Esophagus (tissue), 2 donors: ENCODE results near the gene RPS19BP1. TPM values are rescaled to one million over a fixed set of nuclear protein-coding genes. Genes with fewer than 3 reads are reported as not detected.

Experiments used
- H3K27ac ChIP-seq, 2 donors: one replicate each; pipeline ENCODE4 v1.5.1; 2013; ENCODE audit warnings: low read depth in 2 of 2, mild to moderate bottlenecking in 2 of 2, inconsistent platforms in 1 of 2, low read length in 1 of 2, moderate library complexity in 1 of 2
- H3K27me3 ChIP-seq, 2 donors: one replicate each; pipeline ENCODE4 v1.6.1; 2013; ENCODE audit warnings: low read length in 2 of 2, control low read depth in 1 of 2, mild to moderate bottlenecking in 1 of 2; ENCODE audit not compliant: insufficient read depth in 2 of 2, control insufficient read depth in 1 of 2
- H3K36me3 ChIP-seq, 2 donors: one replicate each; pipeline ENCODE4 v1.6.1; 2013; ENCODE audit warnings: low read length in 1 of 2; ENCODE audit not compliant: control insufficient read depth in 2 of 2, insufficient read depth in 2 of 2
- H3K4me1 ChIP-seq, 2 donors: one replicate each; pipeline ENCODE4 v1.6.1; 2013; ENCODE audit warnings: low read length in 1 of 2; ENCODE audit not compliant: control insufficient read depth in 2 of 2, insufficient read depth in 2 of 2
- H3K4me3 ChIP-seq, 2 donors: one replicate each; pipeline ENCODE4 v1.5.1; 2013; ENCODE audit warnings: low read length in 2 of 2, mild to moderate bottlenecking in 2 of 2, low read depth in 1 of 2, moderate library complexity in 1 of 2
- H3K9me3 ChIP-seq, 2 donors: one replicate each; pipeline ENCODE4 v1.6.1; 2013; ENCODE audit warnings: mild to moderate bottlenecking in 2 of 2, low read depth in 1 of 2, low read length in 1 of 2, moderate library complexity in 1 of 2; ENCODE audit not compliant: control insufficient read depth in 2 of 2, insufficient read depth in 1 of 2
- whole genome bisulfite sequencing, 2 donors: extraction: QIAGEN DNeasy Blood & Tissue Kit; methylation state at CpG; one replicate each; pipeline ENCODE4 v1.1.7; 2013; 5-methylcytosine and 5-hydroxymethylcytosine counted together
- polyA plus RNA-seq, 2 donors: library from polyadenylated mRNA; stranded (reverse); fragments of 200-250 nt; gene quantifications; one replicate each; pipeline ENCODE4 v1.2.3, GENCODE V29; 2013
- donor health status: healthy with polysubstance abuse.
- donor health status: Bipolar disorder and iron deficiency.

The RPS19BP1 gene
- polyA plus RNA-seq, 2 donors, result 94.0 to 116 TPM

GRCh38 chr22:39546889-39547586 is 14.5 kb upstream of the RPS19BP1 start:
- WGBS, 2 donors, result 40 to 44% methylated on average over 5 of the region's 5 CpGs
- no peaks in the 10 kb centered on the region for H3K36me3 ChIP-seq
- no peaks in the 10 kb centered on the region for H3K9me3 ChIP-seq
- H3K4me1 ChIP-seq, result no peaks in the 10 kb centered on the region
- H3K27ac ChIP-seq, result no peak overlapping the region
- peaks cover 0 to 3% of the 10 kb centered on the region in 2 donors for H3K27me3 ChIP-seq
- H3K4me3 ChIP-seq, result no peak overlapping the region

GRCh38 chr22:39545386-39546365 is 13.1 kb upstream of the RPS19BP1 start:
- Histone ChIP-seq H3K27me3 (peaks cover 0 to 3% of the 10 kb centered on the region in 2 donors), H3K9me3 (no peaks in the 10 kb centered on the region), H3K36me3 (no peaks in the 10 kb centered on the region), H3K4me1 (no peaks in the 10 kb centered on the region), H3K4me3 (no peak overlapping the region), H3K27ac (no peak overlapping the region)
- WGBS, 2 donors, result 26 to 30% methylated on average over 39 of the region's 39 CpGs

GRCh38 chr22:39543095-39543494 is 10.5 kb upstream of the RPS19BP1 start:
- no peaks in the 10 kb centered on the region for H3K36me3 ChIP-seq
- H3K9me3 ChIP-seq, result no peaks in the 10 kb centered on the region
- 20 to 23% methylated on average over 11 of the region's 11 CpGs for WGBS, 2 donors
- H3K27me3 ChIP-seq, result no peaks in the 10 kb centered on the region
- H3K27ac ChIP-seq, result no peak overlapping the region
- no peak overlapping the region for H3K4me3 ChIP-seq
- H3K4me1 ChIP-seq, result no peaks in the 10 kb centered on the region

- WGBS, 2 donors, result 37 to 49% methylated on average over 2 of the region's 2 CpGs
Observed at GRCh38 chr22:39537975-39538374, 5.4 kb upstream of the RPS19BP1 start.

GRCh38 chr22:39536711-39537110 is 4.2 kb upstream of the RPS19BP1 start:
- H3K9me3 ChIP-seq, result no peaks in the 10 kb centered on the region
- no peak overlapping the region for H3K4me3 ChIP-seq

More at GRCh38 chr22:39537975-39538374, 5.4 kb upstream of the RPS19BP1 start:
- H3K9me3 ChIP-seq, result no peaks in the 10 kb centered on the region
- no peaks in the 10 kb centered on the region for H3K4me1 ChIP-seq
- no peak overlapping the region for H3K27ac ChIP-seq
- no peaks in the 10 kb centered on the region for H3K36me3 ChIP-seq
- H3K4me3 ChIP-seq, result no peak overlapping the region
- no peaks in the 10 kb centered on the region for H3K27me3 ChIP-seq

GRCh38 chr22:39535831-39536449 is 3.4 kb upstream of the RPS19BP1 start:
- Histone ChIP-seq H3K4me3 (no peak overlapping the region), H3K4me1 (peaks cover 0 to 5% of the 10 kb centered on the region in 2 donors), H3K27me3 (no peaks in the 10 kb centered on the region), H3K27ac (no peak overlapping the region), H3K9me3 (no peaks in the 10 kb centered on the region), H3K36me3 (peaks cover 0 to 3% of the 10 kb centered on the region in 2 donors)
- WGBS, 2 donors, result 84 to 85% methylated on average over 14 to 15 of the region's 15 CpGs

More at GRCh38 chr22:39536711-39537110, 4.2 kb upstream of the RPS19BP1 start:
- Histone ChIP-seq H3K27ac (no peak overlapping the region), H3K4me1 (no peaks in the 10 kb centered on the region), H3K27me3 (no peaks in the 10 kb centered on the region), H3K36me3 (peaks cover 0 to 1% of the 10 kb centered on the region in 2 donors)
- WGBS, 2 donors, result 54 to 62% methylated on average over 8 of the region's 8 CpGs

GRCh38 chr22:39535357-39535725 is 2.8 kb upstream of the RPS19BP1 start:
- no peak overlapping the region for H3K4me3 ChIP-seq
- peaks cover 0 to 4% of the 10 kb centered on the region in 2 donors for H3K36me3 ChIP-seq
- peaks cover 0 to 6% of the 10 kb centered on the region in 2 donors for H3K4me1 ChIP-seq
- no peaks in the 10 kb centered on the region for H3K9me3 ChIP-seq
- no peak overlapping the region for H3K27ac ChIP-seq
- H3K27me3 ChIP-seq, result no peaks in the 10 kb centered on the region
- 35 to 42% methylated on average over 13 of the region's 13 CpGs for WGBS, 2 donors

- Histone ChIP-seq H3K27ac (no peak overlapping the region), H3K27me3 (no peaks in the 10 kb centered on the region), H3K36me3 (peaks cover 0 to 6% of the 10 kb centered on the region in 2 donors), H3K4me3 (no peak overlapping the region), H3K9me3 (no peaks in the 10 kb centered on the region), H3K4me1 (peaks cover 0 to 6% of the 10 kb centered on the region in 2 donors)
- 5 to 7% methylated on average over 41 of the region's 41 CpGs for WGBS, 2 donors
Observed at GRCh38 chr22:39534591-39535356, 2.2 kb upstream of the RPS19BP1 start.

- Histone ChIP-seq H3K27ac (no peak overlapping the region), H3K9me3 (no peaks in the 10 kb centered on the region), H3K4me3 (no peak overlapping the region), H3K27me3 (no peaks in the 10 kb centered on the region), H3K36me3 (peaks cover 0 to 9% of the 10 kb centered on the region in 2 donors), H3K4me1 (peaks cover 0 to 13% of the 10 kb centered on the region in 2 donors)
- 77 to 82% methylated on average over 12 of the region's 12 CpGs for WGBS, 2 donors
Observed at GRCh38 chr22:39534092-39534506, 1.6 kb upstream of the RPS19BP1 start.
